ENCODE results near the gene GPNMB. TPM values are rescaled to one million over a fixed set of nuclear protein-coding genes. Genes with fewer than 3 reads are reported as not detected.

The GPNMB gene
- total RNA-seq, 1 experiment from 2014 or later = 1.2 TPM

GRCh38 chr7:23220690-23221305 is 25.8 kb upstream of the GPNMB start:
- Histone ChIP-seq H4K8ac (replicated peaks; ENCODE audit: insufficient read length, low read depth, low read length) (no peak overlapping the region), H3K79me1 (ENCODE audit: insufficient read depth, low read depth, low read length, poor library complexity, severe bottlenecking) (no peaks in the 10 kb centered on the region), H3K27ac (ENCODE audit: insufficient read length, low read depth, low read length) (no peak overlapping the region), H4K91ac (ENCODE audit: insufficient read length, low read depth, low read length) (no peak overlapping the region), H3K4me2 (ENCODE audit: insufficient read depth, insufficient read length, low read length) (no peak overlapping the region), H2AK5ac (ENCODE audit: insufficient read length, low read length) (no peak overlapping the region), H2BK120ac (ENCODE audit: low read depth, low read length, poor library complexity, severe bottlenecking) (no peak overlapping the region), H2BK5ac (ENCODE audit: insufficient read length, low read length) (no peak overlapping the region), H4K5ac (ENCODE audit: insufficient read length, low read depth, low read length) (no peak overlapping the region), H3K4ac (ENCODE audit: low read depth, low read length) (no peak overlapping the region), H2AFZ (ENCODE audit: low read length) (no peak overlapping the region), H3K23ac (ENCODE audit: insufficient read length, low read depth, low read length) (no peak overlapping the region), H3K9ac (ENCODE audit: extremely low read depth, insufficient read length, low read length) (no peak overlapping the region), H3K79me2 (ENCODE audit: insufficient read depth, low read length) (no peaks in the 10 kb centered on the region), H3T11ph (ENCODE audit: low read length) (no peak overlapping the region), H3K14ac (ENCODE audit: insufficient read depth, low read length) (no peak overlapping the region), H3K4me1 (ENCODE audit: insufficient read depth, low read length) (no peaks in the 10 kb centered on the region), H3K9me3 (ENCODE audit: control insufficient read depth, low read depth, low read length) (no peaks in the 10 kb centered on the region), H3K23me2 (ENCODE audit: insufficient read length, low read depth, low read length, poor library complexity, severe bottlenecking) (no peaks in the 10 kb centered on the region), H2BK20ac (ENCODE audit: low read depth, low read length, poor library complexity, severe bottlenecking) (no peak overlapping the region), H2BK15ac (ENCODE audit: low read depth, low read length) (no peak overlapping the region), H4K20me1 (ENCODE audit: control insufficient read depth, insufficient read depth, insufficient read length) (no peaks in the 10 kb centered on the region), H2BK12ac (ENCODE audit: insufficient read length, low read depth, low read length) (no peak overlapping the region), H3K56ac (ENCODE audit: insufficient read length, low read depth, low read length) (no peak overlapping the region), H3K18ac (ENCODE audit: insufficient read length, low read depth, low read length) (no peak overlapping the region), H3K27me3 (ENCODE audit: insufficient read depth, low read length) (no peaks in the 10 kb centered on the region)
- no peak for TF ChIP-seq CTCF (conservative IDR thresholded peaks at IDR 0.05)
- H3K27me3 Mint-ChIP-seq (ENCODE audit: low read depth) = no peaks in the 10 kb centered on the region
- no peak for DNase-seq
- H3K9me3 Mint-ChIP-seq = no peaks in the 10 kb centered on the region
- no peaks in the 10 kb centered on the region for H3K36me3 Mint-ChIP-seq (ENCODE audit: insufficient read depth in 1 of 3, low read depth in 3 of 3)
- peaks cover 12 to 17% of the 10 kb centered on the region in 2 experiments for H3K4me1 Mint-ChIP-seq
- H3K4me3 Mint-ChIP-seq = no peak overlapping the region
- WGBS (ENCODE audit: extremely low coverage, insufficient read length, low lambda C conversion rate) = no CpG with 5 or more reads among the region's 10 CpGs
- H3K27ac Mint-ChIP-seq = peak overlapping the region in 1 of 3 experiments; percentile 37; a peak in 2 of 7 replicates
